GM12878 (cell line): Measurements from ENCODE around the gene ZNF22. TPM values are rescaled to one million over a fixed set of nuclear protein-coding genes. Genes with fewer than 3 reads are reported as not detected.
A peak's percentile ranks its signal among the peaks of the same experiment; 100 is the strongest.

Source experiments
- ATAC-seq: fragments of 200-7000 bp; cut with Tn5 transposase; 3 replicates; pipeline ENCODE4 v1.9.1; 2020; ENCODE audit warnings: mild to moderate bottlenecking, moderate library complexity
- BruUV-seq: library from RNA; stranded (reverse); fragments of 400-500 nt; replicated peaks from 2 replicates; lab custom pipeline; 2021; lab: Mats Ljungman, UMichigan
- CTCF ChIA-PET: fragments of 300-600 bp; sonication (Branson Sonifier 250); formaldehyde crosslinking; extraction: SDS; loops from one replicate; lab custom pipeline; 2021; ENCODE audit warnings: inconsistent platforms; lab: Yijun Ruan, JAX
- POLR2A ChIA-PET: fragments of 350-600 bp; formaldehyde crosslinking; extraction: SDS; loops from one replicate; lab custom pipeline; 2021; ENCODE audit warnings: inconsistent platforms; lab: Charles Lee
- RAD21 ChIA-PET: fragments of 300-600 bp; sonication (Branson Sonifier 250); formaldehyde crosslinking; loops from one replicate; lab custom pipeline; 2023; ENCODE audit warnings: antibody characterized with exemption; ENCODE audit not compliant: unreplicated experiment; lab: Charles Lee
- SMC1A ChIA-PET: fragments of 300-600 bp; sonication (Branson Sonifier 250); formaldehyde crosslinking; loops from one replicate; lab custom pipeline; 2023; ENCODE audit not compliant: unreplicated experiment, uncharacterized antibody; lab: Charles Lee
- DNase-seq: peaks from one replicate; pipeline ENCODE4 v3.0.0-alpha.2; 2011; ENCODE audit warnings: low read depth, low spot score
- FAIRE-seq: peaks from 3 replicates; lab custom pipeline; 2011; peaks lifted over from hg19 to GRCh38; lab: Jason Lieb, UNC
- H2AFZ ChIP-seq: 2 replicates; pipeline ENCODE4 v1.6.0; 2011; ENCODE audit warnings: low read depth, low read length, control low read depth; ENCODE audit not compliant: control insufficient read depth
- H3K27ac ChIP-seq: 2 replicates; pipeline ENCODE4 v1.5.1; 2011; ENCODE audit warnings: control low read depth; ENCODE audit not compliant: control insufficient read depth, insufficient read depth
- H3K27me3 ChIP-seq, 2 experiments: replicated peaks in 1 of 2; 2 replicates each; pipeline versions ENCODE4 v1.6.0 to v1.6.1; 2011; ENCODE audit warnings: low read length in 1 of 2; ENCODE audit not compliant: control insufficient read depth in 2 of 2, insufficient read depth in 2 of 2
- H3K36me3 ChIP-seq, 2 experiments: 2 replicates each; pipeline ENCODE4 v1.5.1; 2011; ENCODE audit warnings: low read length in 1 of 2; ENCODE audit not compliant: control insufficient read depth in 2 of 2, insufficient read depth in 2 of 2
- H3K4me1 ChIP-seq: 2 replicates; pipeline ENCODE4 v1.6.1; 2011; ENCODE audit warnings: mild to moderate bottlenecking, low read length, moderate library complexity, mixed read lengths; ENCODE audit not compliant: control insufficient read depth, insufficient read depth
- H3K4me2 ChIP-seq: 2 replicates; pipeline ENCODE4 v1.6.0; 2011; ENCODE audit warnings: control low read depth; ENCODE audit not compliant: control insufficient read depth, insufficient read depth
- H3K4me3 ChIP-seq: fragments of 200-600 bp; sonication (generic); 2 replicates; pipeline ENCODE4 v1.5.1; 2016
- H3K79me2 ChIP-seq: 2 replicates; pipeline ENCODE4 v1.6.0; 2011; ENCODE audit warnings: low read length; ENCODE audit not compliant: control insufficient read depth, insufficient read depth
- H3K9ac ChIP-seq: 2 replicates; pipeline ENCODE4 v1.8.0; 2011; ENCODE audit warnings: low read length, control low read depth, mixed read lengths; ENCODE audit not compliant: control insufficient read depth, insufficient read depth
- H3K9me3 ChIP-seq: replicated peaks from 3 replicates; pipeline ENCODE4 v1.5.1; 2011; ENCODE audit warnings: mild to moderate bottlenecking, low read length; ENCODE audit not compliant: control insufficient read depth, insufficient read depth
- H4K20me1 ChIP-seq: 2 replicates; pipeline ENCODE4 v1.6.0; 2011; ENCODE audit not compliant: control insufficient read depth, insufficient read depth
- BCL11A ChIP-seq: IDR thresholded peaks from 2 replicates; pipeline ENCODE4 v1.6.1; 2011; ENCODE audit warnings: low read depth, low read length
- CBX5 ChIP-seq: sonication (generic); IDR thresholded peaks from 2 replicates; pipeline ENCODE4 v1.6.1; 2016; ENCODE audit warnings: low read depth, moderate library complexity, mild to moderate bottlenecking, inconsistent platforms
- CTCF ChIP-seq, 3 experiments: IDR thresholded peaks in 2 of 3; conservative IDR thresholded peaks in 1 of 3; 2 replicates each; pipeline ENCODE4 v1.5.1; 2011; ENCODE audit warnings: low read depth in 3 of 3, low read length in 3 of 3, mild to moderate bottlenecking in 3 of 3, control low read depth in 2 of 3, moderate library complexity in 2 of 3, inconsistent platforms in 1 of 3, mixed read lengths in 1 of 3; ENCODE audit not compliant: control insufficient read depth in 2 of 3, insufficient read depth in 1 of 3; ENCODE audit errors: extremely low read depth in 1 of 3
- LARP7 ChIP-seq: fragments of 450-650 bp; IDR thresholded peaks from 2 replicates; pipeline ENCODE4 v1.6.1; 2017; ENCODE audit warnings: mild to moderate bottlenecking
- PBX3 ChIP-seq: IDR thresholded peaks from 2 replicates; pipeline ENCODE4 v1.6.1; 2011; ENCODE audit warnings: mild to moderate bottlenecking, low read depth, low read length, moderate library complexity; ENCODE audit not compliant: insufficient replicate concordance
- PKNOX1 ChIP-seq: fragments of 450-650 bp; IDR thresholded peaks from 2 replicates; pipeline ENCODE4 v1.6.1; 2016; ENCODE audit warnings: mild to moderate bottlenecking
- POLR2AphosphoS5 ChIP-seq: IDR thresholded peaks from 2 replicates; pipeline ENCODE4 v1.6.1; 2011; ENCODE audit warnings: mild to moderate bottlenecking, low read length, inconsistent platforms
- POU2F2 ChIP-seq: IDR thresholded peaks from 3 replicates; pipeline ENCODE4 v1.6.1; 2011; ENCODE audit warnings: low read depth, mild to moderate bottlenecking, low read length, borderline replicate concordance
- PRDM15 ChIP-seq: fragments of 450-650 bp; formaldehyde crosslinking; IDR thresholded peaks from 2 replicates; pipeline ENCODE4 v1.4.0; 2020; ENCODE audit warnings: mild to moderate bottlenecking, moderate library complexity
- RBBP5 ChIP-seq: fragments of 200-600 bp; sonication (generic); conservative IDR thresholded peaks from 2 replicates; pipeline ENCODE4 v1.6.1; 2016
- SMARCA5 ChIP-seq: fragments of 450-650 bp; IDR thresholded peaks from 2 replicates; pipeline ENCODE4 v1.6.1; 2017; ENCODE audit warnings: mild to moderate bottlenecking
- TAF1 ChIP-seq: IDR thresholded peaks from 2 replicates; pipeline ENCODE4 v1.6.1; 2011; ENCODE audit warnings: mild to moderate bottlenecking, low read depth, low read length, borderline replicate concordance
- TBL1XR1 ChIP-seq: IDR thresholded peaks from 2 replicates; pipeline ENCODE4 v1.6.1; 2012; ENCODE audit warnings: low read depth, low read length, improper control_type of control experiment
- WGBS: methylation state at CpG from one replicate; pipeline ENCODE4 v1.1.6; 2016; ENCODE audit warnings: low lambda C conversion rate; ENCODE audit not compliant: insufficient replicate concordance, insufficient coverage; ENCODE audit errors: missing lambda C conversion rate; 5-methylcytosine and 5-hydroxymethylcytosine counted together
- in situ Hi-C: fragments of 300-500 bp; cut with MboI; formaldehyde crosslinking; loops from 9 replicates; pipeline ENCODE4 v1.14.3; 2018; ENCODE audit warnings: mixed read lengths
- intact Hi-C: fragments of 100-400 bp; cut with micrococcal nuclease; formaldehyde crosslinking; loops from one replicate; pipeline ENCODE4 v1.14.2; 2022; ENCODE audit not compliant: unreplicated experiment
- polyA plus RNA-seq, 11 experiments: library from polyadenylated mRNA; depleted of rRNA in 4 of 11; unstranded in 6 of 11; stranded (reverse) in 5 of 11; fragments of >200 nt; fragmentation: Nextera tagmentation in 4 of 11; fragmentation: Illumina TruSeq in 1 of 11; extraction: Ambion mirVana in 4 of 11; extraction: Trizol in 1 of 11; gene quantifications; 1 replicate in 1 of 11; 2 replicates in 10 of 11; pipeline versions ENCODE4 v1.2.1 to v1.2.3, GENCODE V29; 2011 to 2016; ENCODE audit warnings: inconsistent platforms in 2 of 11, missing spikeins in 2 of 11, low read depth in 1 of 11
- total RNA-seq, 4 experiments: library from RNA; depleted of rRNA in 3 of 4; stranded (reverse); fragments of >200 nt in 3 of 4; fragmentation: Illumina TruSeq in 1 of 4; extraction: Trizol in 1 of 4; gene quantifications; 2 replicates each; pipeline versions ENCODE4 v1.2.1 to v1.2.3, GENCODE V29; 2013 to 2021

Gene ZNF22
- total and polyA plus RNA-seq, 10 of the 15 experiments (the other 5 are each of a cell fraction or from before 2014, with no cell fraction given): 31.1 to 74.4 (median 43.8) TPM

- in situ Hi-C loops (loop anchor here (10.0 kb wide), 1 partner anchor 1023 kb away; no protein-coding TSS in a partner anchor), intact Hi-C loops (loop anchor here (2.0 to 10.0 kb wide), 3 partner anchors 69 to 953 kb away; partner anchors contain the start of gene ZFAND4)
- Histone ChIP-seq H3K4me3 (peak overlapping the region; percentile 72), H3K4me1 (peaks cover 4% of the 10 kb centered on the region; the same call in 1 of the 2 replicates), H3K27me3 (no peaks in the 10 kb centered on the region), H3K79me2 (peaks cover 11% of the 10 kb centered on the region), H3K9me3 (peaks cover 4% of the 10 kb centered on the region), H3K4me2 (peak overlapping the region; percentile 72), H3K27ac (peak overlapping the region; percentile 74), H3K36me3 (0 out of 4 replicates have a peak, but pooled peaks cover 0 to 3% of the 10 kb centered on the region in 2 experiments), H4K20me1 (no peaks in the 10 kb centered on the region), H3K9ac (peak overlapping the region; percentile 71), H2AFZ (peak overlapping the region; percentile 95)
- DNase-seq (peak; percentile 44), ATAC-seq (peak; percentile 88), FAIRE-seq (no peak)
- POLR2A ChIA-PET: interaction anchor here (0.9 to 1.5 kb wide), 4 partner anchors 21 to 42 kb away, joined by 3 to 4 read pairs (median 3); partner anchors contain the start of gene RASSF4
- WGBS: 15% methylated on average over 13 of the region's 13 CpGs
- SMC1A ChIA-PET: interaction anchor here (0.9 to 6.6 kb wide), 5 partner anchors 22 to 68 kb away, joined by 3 to 48 read pairs (median 4); partner anchors contain the start of gene DEPP1
- TF ChIP-seq POLR2AphosphoS5 (0 out of 2 replicates have a peak, but pooled peaks have one; percentile 57), SMARCA5 (no peak), BCL11A (0 out of 2 replicates have a peak, but pooled peaks have one; percentile 17), LARP7 (0 out of 2 replicates have a peak, but pooled peaks have one; percentile 1), PKNOX1 (peak; percentile 86), CBX5 (0 out of 2 replicates have a peak, but pooled peaks have one; percentile 56), TBL1XR1 (no peak), CTCF (IDR thresholded peaks at IDR 0.05 in 2 of 3, conservative IDR thresholded peaks at IDR 0.05 in 1 of 3; ENCODE audit: control insufficient read depth in 2 of 3, extremely low read depth in 1 of 3, insufficient read depth in 1 of 3, low read depth in 3 of 3, low read length in 3 of 3) (peak in 2 of 3 experiments; percentile 15 to 16; a peak in 1 of 6 replicates), TAF1 (0 out of 2 replicates have a peak, but pooled peaks have one; percentile 45), RBBP5 (no peak), PRDM15 (CRISPR knock-in tag) (no peak), POU2F2 (peak; percentile 60; the same call in 1 of the 3 replicates), PBX3 (peak; percentile 73)
- BruUV-seq: no TSS peak
- RAD21 ChIA-PET: interaction anchor here (1.3 to 4.8 kb wide), 4 partner anchors 21 to 69 kb away, joined by 4 to 24 read pairs (median 6); no protein-coding TSS in a partner anchor
- CTCF ChIA-PET: interaction anchor here (0.8 to 5.4 kb wide), 11 partner anchors 10 to 249 kb away, joined by 3 to 30 read pairs (median 4); no protein-coding TSS in a partner anchor
Measured at GRCh38 chr10:45001381-45002148, 842 bp downstream of the ZNF22 start.
